Measurements from ENCODE around the gene GTF2B.
"Not testable (repeated sequence)": the region's sequence is repeated elsewhere in the genome, so short reads cannot be mapped to it uniquely, and the experiment has no call there.

DNA sequence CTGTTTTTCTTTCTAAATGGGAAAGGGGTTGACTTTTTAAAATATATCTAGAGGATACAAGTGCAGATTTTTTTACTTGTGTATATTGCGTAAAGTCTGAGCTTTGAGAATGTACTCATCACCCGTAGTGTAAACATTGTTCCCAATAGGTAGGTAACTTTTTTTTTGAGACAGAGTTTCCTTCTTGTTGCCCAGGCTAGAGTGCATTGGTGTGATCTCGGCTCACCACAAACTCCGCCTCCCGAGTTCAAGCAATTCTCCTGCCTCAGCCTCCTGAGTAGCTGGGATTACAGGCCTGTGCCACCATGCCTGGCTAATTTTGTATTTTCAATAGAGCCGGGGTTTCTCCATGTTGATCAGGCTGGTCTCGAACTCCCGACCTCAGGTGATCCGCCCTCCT is 20.4 kb upstream of the GTF2B start:
- TF ChIP-seq YY1 (tag by site-specific recombination; IDR thresholded peaks at IDR 0.05); KLF7 (tag by site-specific recombination; IDR thresholded peaks at IDR 0.05; ENCODE audit: borderline replicate concordance); ZNF654 (tag by site-specific recombination; IDR thresholded peaks at IDR 0.05; ENCODE audit: low read depth): not testable (repeated sequence)
- TF ChIP-seq, protein P1, sequence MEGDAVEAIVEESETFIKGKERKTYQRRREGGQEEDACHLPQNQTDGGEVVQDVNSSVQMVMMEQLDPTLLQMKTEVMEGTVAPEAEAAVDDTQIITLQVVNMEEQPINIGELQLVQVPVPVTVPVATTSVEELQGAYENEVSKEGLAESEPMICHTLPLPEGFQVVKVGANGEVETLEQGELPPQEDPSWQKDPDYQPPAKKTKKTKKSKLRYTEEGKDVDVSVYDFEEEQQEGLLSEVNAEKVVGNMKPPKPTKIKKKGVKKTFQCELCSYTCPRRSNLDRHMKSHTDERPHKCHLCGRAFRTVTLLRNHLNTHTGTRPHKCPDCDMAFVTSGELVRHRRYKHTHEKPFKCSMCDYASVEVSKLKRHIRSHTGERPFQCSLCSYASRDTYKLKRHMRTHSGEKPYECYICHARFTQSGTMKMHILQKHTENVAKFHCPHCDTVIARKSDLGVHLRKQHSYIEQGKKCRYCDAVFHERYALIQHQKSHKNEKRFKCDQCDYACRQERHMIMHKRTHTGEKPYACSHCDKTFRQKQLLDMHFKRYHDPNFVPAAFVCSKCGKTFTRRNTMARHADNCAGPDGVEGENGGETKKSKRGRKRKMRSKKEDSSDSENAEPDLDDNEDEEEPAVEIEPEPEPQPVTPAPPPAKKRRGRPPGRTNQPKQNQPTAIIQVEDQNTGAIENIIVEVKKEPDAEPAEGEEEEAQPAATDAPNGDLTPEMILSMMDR (tag by site-specific recombination; IDR thresholded peaks at IDR 0.05), result not testable (repeated sequence)

Data from HEK293 (cell line).